ENCODE results near the gene LHX3.

DNA sequence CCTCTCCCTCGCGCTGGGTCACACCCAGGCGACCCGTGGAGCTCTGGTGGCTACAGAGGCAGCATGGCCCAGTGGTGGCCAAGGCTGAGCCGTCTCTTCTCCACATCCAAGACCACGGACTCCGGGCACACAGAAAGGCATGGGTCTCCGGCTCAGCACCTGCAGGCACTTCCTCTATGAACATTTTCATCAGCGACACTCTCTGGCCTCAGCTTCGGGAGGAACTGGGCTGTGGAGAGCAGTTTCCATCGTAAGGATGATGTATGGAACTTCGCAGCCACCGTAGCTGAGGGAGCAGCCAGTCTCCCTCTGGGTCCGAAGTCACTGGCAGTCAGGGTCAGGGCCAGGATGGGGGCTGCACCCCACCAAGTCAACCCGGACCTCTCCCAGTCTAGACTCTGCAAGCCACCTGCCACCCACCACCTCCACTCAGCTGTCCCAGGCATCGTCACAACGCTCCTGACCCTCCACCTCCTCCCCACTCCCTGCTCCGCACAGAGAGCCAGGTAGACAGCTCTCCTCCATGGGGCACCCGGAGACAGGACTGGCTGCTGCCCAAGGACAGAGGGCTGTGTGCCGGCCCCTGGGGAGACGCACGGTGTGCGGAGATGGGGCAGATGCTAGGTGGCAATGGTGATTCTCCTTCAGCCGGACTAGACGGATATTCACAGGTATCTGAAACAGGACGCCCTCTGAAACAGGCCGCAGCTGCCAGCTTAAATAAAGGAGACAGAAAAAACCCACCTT, 31.0 kb upstream of the LHX3 start:
- TF ChIP-seq, protein P1, sequence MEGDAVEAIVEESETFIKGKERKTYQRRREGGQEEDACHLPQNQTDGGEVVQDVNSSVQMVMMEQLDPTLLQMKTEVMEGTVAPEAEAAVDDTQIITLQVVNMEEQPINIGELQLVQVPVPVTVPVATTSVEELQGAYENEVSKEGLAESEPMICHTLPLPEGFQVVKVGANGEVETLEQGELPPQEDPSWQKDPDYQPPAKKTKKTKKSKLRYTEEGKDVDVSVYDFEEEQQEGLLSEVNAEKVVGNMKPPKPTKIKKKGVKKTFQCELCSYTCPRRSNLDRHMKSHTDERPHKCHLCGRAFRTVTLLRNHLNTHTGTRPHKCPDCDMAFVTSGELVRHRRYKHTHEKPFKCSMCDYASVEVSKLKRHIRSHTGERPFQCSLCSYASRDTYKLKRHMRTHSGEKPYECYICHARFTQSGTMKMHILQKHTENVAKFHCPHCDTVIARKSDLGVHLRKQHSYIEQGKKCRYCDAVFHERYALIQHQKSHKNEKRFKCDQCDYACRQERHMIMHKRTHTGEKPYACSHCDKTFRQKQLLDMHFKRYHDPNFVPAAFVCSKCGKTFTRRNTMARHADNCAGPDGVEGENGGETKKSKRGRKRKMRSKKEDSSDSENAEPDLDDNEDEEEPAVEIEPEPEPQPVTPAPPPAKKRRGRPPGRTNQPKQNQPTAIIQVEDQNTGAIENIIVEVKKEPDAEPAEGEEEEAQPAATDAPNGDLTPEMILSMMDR (IDR thresholded peaks at IDR 0.05) = no peak
- TF ChIP-seq EZH2phosphoT487 (IDR thresholded peaks at IDR 0.05) = no peak
- TF ChIP-seq EZH2 (IDR thresholded peaks at IDR 0.05) = no peak
